ENCODE data around the gene EXO5.

- TF ChIP-seq REST (IDR thresholded peaks at IDR 0.05) (no peak), CTCF (IDR thresholded peaks at IDR 0.05; ENCODE audit: low read depth, low read length, missing input control) (no peak)
Measured at GRCh38 chr1:40495315-40495903, 13.2 kb upstream of the EXO5 start.

All from liver (tissue), 2 donors.